ENCODE results near the gene ZNF277. TPM values are rescaled to one million over a fixed set of nuclear protein-coding genes. Genes with fewer than 3 reads are reported as not detected.
A peak's percentile ranks its signal among the peaks of the same experiment; 100 is the strongest.

ZNF277 gene
- polyA plus RNA-seq, 2 of the 4 experiments (the other 2 are of a cell fraction) = 23.4 to 31.9 TPM

DNA sequence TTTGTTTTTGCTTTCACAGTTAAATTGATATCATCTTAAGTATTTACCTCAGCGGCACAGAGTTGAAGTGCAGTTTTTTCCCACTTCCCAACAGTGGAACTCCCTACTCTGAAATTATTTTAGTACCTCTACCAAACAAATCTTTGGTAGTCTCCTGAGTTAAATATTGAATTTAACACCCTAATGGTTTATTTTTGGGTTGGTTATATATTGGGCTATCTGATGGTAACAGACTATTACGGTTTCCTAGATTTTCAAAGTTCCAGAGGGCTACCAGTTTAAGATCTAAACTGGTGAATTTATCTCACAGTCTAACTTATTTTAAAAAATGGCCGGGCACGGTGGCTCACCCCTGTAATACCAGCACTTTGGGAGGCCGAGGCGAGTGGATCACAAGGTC lies 1.3 kb downstream of the ZNF277 start:
- ChIA-PET CTCF (no interaction called here), POLR2A (no interaction called here)
- 87% methylated on average over 6 of the region's 6 CpGs for WGBS (ENCODE audit: missing lambda C conversion rate)
- DNase-seq (ENCODE audit: low read depth in 1 of 2, low spot score in 1 of 2) (no peak), FAIRE-seq (no peak), ATAC-seq (no peak)
- peak overlapping the region; percentile 89 for H3K4me2 ChIP-seq
- H3K4me3 ChIP-seq = peak overlapping the region; percentile 76
- H3K9me3 ChIP-seq = no peaks in the 10 kb centered on the region
- TF ChIP-seq JUNB (IDR thresholded peaks at IDR 0.05) (no peak), GATA3 (IDR thresholded peaks at IDR 0.05; ENCODE audit: borderline replicate concordance) (no peak), CHD2 (IDR thresholded peaks at IDR 0.05; ENCODE audit: low read length, partially characterized antibody) (no peak), MAZ (IDR thresholded peaks at IDR 0.05; ENCODE audit: borderline replicate concordance, low read depth, low read length) (no peak), EHMT2 (IDR thresholded peaks at IDR 0.05; ENCODE audit: low read depth) (no peak), RCOR1 (IDR thresholded peaks at IDR 0.05; ENCODE audit: low read depth, low read length) (no peak), TP53 (CRISPR knock-in tag; IDR thresholded peaks at IDR 0.05) (no peak), FOXS1 (CRISPR knock-in tag; IDR thresholded peaks at IDR 0.05) (no peak), POLR2A (IDR thresholded peaks at IDR 0.05; ENCODE audit: low read length) (no peak), NPAS2 (CRISPR knock-in tag; IDR thresholded peaks at IDR 0.05; ENCODE audit: borderline replicate concordance) (no peak), CEBPB (IDR thresholded peaks at IDR 0.05) (no peak), CBX2 (IDR thresholded peaks at IDR 0.05; ENCODE audit: borderline replicate concordance, low read depth) (no peak), HOXB5 (CRISPR knock-in tag; IDR thresholded peaks at IDR 0.05) (no peak), FOSL2 (IDR thresholded peaks at IDR 0.05) (no peak), FOSL2 (CRISPR knock-in tag; IDR thresholded peaks at IDR 0.05) (no peak)
- TF ChIP-seq, protein P1, sequence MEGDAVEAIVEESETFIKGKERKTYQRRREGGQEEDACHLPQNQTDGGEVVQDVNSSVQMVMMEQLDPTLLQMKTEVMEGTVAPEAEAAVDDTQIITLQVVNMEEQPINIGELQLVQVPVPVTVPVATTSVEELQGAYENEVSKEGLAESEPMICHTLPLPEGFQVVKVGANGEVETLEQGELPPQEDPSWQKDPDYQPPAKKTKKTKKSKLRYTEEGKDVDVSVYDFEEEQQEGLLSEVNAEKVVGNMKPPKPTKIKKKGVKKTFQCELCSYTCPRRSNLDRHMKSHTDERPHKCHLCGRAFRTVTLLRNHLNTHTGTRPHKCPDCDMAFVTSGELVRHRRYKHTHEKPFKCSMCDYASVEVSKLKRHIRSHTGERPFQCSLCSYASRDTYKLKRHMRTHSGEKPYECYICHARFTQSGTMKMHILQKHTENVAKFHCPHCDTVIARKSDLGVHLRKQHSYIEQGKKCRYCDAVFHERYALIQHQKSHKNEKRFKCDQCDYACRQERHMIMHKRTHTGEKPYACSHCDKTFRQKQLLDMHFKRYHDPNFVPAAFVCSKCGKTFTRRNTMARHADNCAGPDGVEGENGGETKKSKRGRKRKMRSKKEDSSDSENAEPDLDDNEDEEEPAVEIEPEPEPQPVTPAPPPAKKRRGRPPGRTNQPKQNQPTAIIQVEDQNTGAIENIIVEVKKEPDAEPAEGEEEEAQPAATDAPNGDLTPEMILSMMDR (IDR thresholded peaks at IDR 0.05) = no peak
- TF ChIP-seq, protein P2, sequence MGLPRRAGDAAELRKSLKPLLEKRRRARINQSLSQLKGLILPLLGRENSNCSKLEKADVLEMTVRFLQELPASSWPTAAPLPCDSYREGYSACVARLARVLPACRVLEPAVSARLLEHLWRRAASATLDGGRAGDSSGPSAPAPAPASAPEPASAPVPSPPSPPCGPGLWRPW (IDR thresholded peaks at IDR 0.05) = no peak
- TF ChIP-seq, protein P3, sequence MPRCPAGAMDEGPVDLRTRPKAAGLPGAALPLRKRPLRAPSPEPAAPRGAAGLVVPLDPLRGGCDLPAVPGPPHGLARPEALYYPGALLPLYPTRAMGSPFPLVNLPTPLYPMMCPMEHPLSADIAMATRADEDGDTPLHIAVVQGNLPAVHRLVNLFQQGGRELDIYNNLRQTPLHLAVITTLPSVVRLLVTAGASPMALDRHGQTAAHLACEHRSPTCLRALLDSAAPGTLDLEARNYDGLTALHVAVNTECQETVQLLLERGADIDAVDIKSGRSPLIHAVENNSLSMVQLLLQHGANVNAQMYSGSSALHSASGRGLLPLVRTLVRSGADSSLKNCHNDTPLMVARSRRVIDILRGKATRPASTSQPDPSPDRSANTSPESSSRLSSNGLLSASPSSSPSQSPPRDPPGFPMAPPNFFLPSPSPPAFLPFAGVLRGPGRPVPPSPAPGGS (IDR thresholded peaks at IDR 0.05) = no peak
- peaks cover 38% of the 10 kb centered on the region for H3K4me1 ChIP-seq
- H3K27ac ChIP-seq = peak overlapping the region in 1 of 2 experiments; percentile 77; a peak in 1 of 6 replicates

DNA sequence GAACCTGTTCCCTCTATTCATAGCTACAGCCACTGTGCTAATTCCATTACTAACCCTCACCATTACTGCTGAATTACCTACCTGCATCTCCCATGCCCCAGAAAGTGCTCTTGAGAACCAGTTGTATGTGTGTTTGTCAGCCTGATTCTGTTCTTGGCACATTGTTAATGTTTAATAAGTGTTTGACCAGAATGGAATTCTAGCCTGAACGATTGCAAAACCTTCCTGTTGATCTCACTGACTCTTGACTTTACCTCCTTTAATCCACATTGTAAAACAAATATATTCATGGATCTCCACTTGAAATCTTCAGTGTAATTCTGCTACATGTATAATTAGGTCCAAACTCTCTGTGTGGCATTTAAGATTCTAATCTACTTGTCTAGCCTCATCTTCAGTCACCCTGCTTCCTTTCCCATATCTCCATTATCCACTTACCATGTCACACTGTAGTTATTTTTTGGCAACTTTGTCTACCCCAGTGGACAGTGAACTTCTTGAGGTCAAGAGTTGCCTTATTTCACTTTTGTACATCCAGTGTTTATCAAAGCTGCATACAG lies 4.9 kb downstream of the ZNF277 start:
- POLR2A ChIA-PET = no interaction called here

More for the DNA sequence above, 4.9 kb downstream of the ZNF277 start:
- 0% methylated on average over 1 of the region's 1 CpG for WGBS (ENCODE audit: missing lambda C conversion rate)
- DNase-seq (ENCODE audit: low read depth in 1 of 2, low spot score in 1 of 2) (peak in 1 of 2 experiments; percentile 59), FAIRE-seq (no peak), ATAC-seq (no peak)
- Histone ChIP-seq H3K4me2 (peak overlapping the region; percentile 67), H3K27ac (peak overlapping the region; percentile 34 to 66; a peak in 5 of 6 replicates), H3K9me3 (no peaks in the 10 kb centered on the region), H3K4me1 (peaks cover 27% of the 10 kb centered on the region), H3K4me3 (no peak overlapping the region)
- CTCF ChIA-PET = no interaction called here
- TF ChIP-seq RFX5 (IDR thresholded peaks at IDR 0.05) (no peak), EP300 (IDR thresholded peaks at IDR 0.05) (no peak), RCOR1 (IDR thresholded peaks at IDR 0.05; ENCODE audit: low read depth, low read length) (no peak), MAZ (IDR thresholded peaks at IDR 0.05; ENCODE audit: borderline replicate concordance, low read depth, low read length) (no peak), SMC3 (IDR thresholded peaks at IDR 0.05) (0 out of 3 replicates have a peak, but pooled peaks have one; percentile 7), CEBPB (IDR thresholded peaks at IDR 0.05) (peak; percentile 86 to 88), GATA3 (IDR thresholded peaks at IDR 0.05; ENCODE audit: borderline replicate concordance) (peak; percentile 26; the same call in 1 of the 2 replicates), MYC (IDR thresholded peaks at IDR 0.05; ENCODE audit: borderline replicate concordance, low read length) (no peak), ZC3H11A (IDR thresholded peaks at IDR 0.05) (no peak), RAD21 (conservative IDR thresholded peaks at IDR 0.05 in 1 of 2, IDR thresholded peaks at IDR 0.05 in 1 of 2) (0 out of 5 replicates have a peak, but pooled peaks of 1 of the 2 experiments have one; percentile 25), FOXS1 (CRISPR knock-in tag; IDR thresholded peaks at IDR 0.05) (no peak), POLR2A (IDR thresholded peaks at IDR 0.05; ENCODE audit: low read length) (no peak)
- TF ChIP-seq, protein P3 (IDR thresholded peaks at IDR 0.05) = 0 out of 3 replicates have a peak, but pooled peaks have one; percentile 14
- TF ChIP-seq, protein P2 (IDR thresholded peaks at IDR 0.05) = peak; percentile 43; the same call in 1 of the 2 replicates
- TF ChIP-seq, protein P4, sequence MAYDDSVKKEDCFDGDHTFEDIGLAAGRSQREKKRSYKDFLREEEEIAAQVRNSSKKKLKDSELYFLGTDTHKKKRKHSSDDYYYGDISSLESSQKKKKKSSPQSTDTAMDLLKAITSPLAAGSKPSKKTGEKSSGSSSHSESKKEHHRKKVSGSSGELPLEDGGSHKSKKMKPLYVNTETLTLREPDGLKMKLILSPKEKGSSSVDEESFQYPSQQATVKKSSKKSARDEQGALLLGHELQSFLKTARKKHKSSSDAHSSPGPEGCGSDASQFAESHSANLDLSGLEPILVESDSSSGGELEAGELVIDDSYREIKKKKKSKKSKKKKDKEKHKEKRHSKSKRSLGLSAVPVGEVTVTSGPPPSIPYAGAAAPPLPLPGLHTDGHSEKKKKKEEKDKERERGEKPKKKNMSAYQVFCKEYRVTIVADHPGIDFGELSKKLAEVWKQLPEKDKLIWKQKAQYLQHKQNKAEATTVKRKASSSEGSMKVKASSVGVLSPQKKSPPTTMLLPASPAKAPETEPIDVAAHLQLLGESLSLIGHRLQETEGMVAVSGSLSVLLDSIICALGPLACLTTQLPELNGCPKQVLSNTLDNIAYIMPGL (CRISPR knock-in tag; IDR thresholded peaks at IDR 0.05; ENCODE audit: borderline replicate concordance) = no peak
- TF ChIP-seq, protein P5, sequence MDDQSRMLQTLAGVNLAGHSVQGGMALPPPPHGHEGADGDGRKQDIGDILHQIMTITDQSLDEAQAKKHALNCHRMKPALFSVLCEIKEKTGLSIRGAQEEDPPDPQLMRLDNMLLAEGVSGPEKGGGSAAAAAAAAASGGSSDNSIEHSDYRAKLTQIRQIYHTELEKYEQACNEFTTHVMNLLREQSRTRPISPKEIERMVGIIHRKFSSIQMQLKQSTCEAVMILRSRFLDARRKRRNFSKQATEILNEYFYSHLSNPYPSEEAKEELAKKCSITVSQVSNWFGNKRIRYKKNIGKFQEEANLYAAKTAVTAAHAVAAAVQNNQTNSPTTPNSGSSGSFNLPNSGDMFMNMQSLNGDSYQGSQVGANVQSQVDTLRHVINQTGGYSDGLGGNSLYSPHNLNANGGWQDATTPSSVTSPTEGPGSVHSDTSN (IDR thresholded peaks at IDR 0.05) = no peak
